ENCODE measurements around the gene MDM1.
A peak's percentile ranks its signal among the peaks of the same experiment; 100 is the strongest.

Gene MDM1

GRCh38 chr12:68331869-68332727 lies at the start of gene MDM1:
Gene MDM1, minus strand, starts transcription at chr12:68332362. Its CDS starts 117 bp downstream, at chr12:68332245.
- DNase-seq (ENCODE audit: low read depth in 2 of 2) = peak; percentile 93 to 95

GRCh38 chr12:68381476-68382219 lies 49.5 kb upstream of the MDM1 start:
- no peak for DNase-seq (ENCODE audit: low read depth in 2 of 2)

- DNase-seq (ENCODE audit: low read depth in 2 of 2) = no peak
Observed at GRCh38 chr12:68378872-68379606, 46.9 kb upstream of the MDM1 start.

- DNase-seq (ENCODE audit: low read depth in 2 of 2) = no peak
Observed at GRCh38 chr12:68377881-68378280, 45.7 kb upstream of the MDM1 start.

GRCh38 chr12:68376901-68377300 lies 44.7 kb upstream of the MDM1 start:
- no peak for DNase-seq (ENCODE audit: low read depth in 2 of 2)

- no peak for DNase-seq (ENCODE audit: low read depth in 2 of 2)
Observed at GRCh38 chr12:68375756-68376695, 43.9 kb upstream of the MDM1 start.

GRCh38 chr12:68374307-68374982 lies 42.3 kb upstream of the MDM1 start:
- DNase-seq (ENCODE audit: low read depth in 2 of 2) = peak; percentile 24 to 27

GRCh38 chr12:68370667-68371066 lies 38.5 kb upstream of the MDM1 start:
- no peak for DNase-seq (ENCODE audit: low read depth in 2 of 2)

- no peak for DNase-seq (ENCODE audit: low read depth in 2 of 2)
Observed at GRCh38 chr12:68370006-68370590, 37.9 kb upstream of the MDM1 start.

- no peak for DNase-seq (ENCODE audit: low read depth in 2 of 2)
Observed at GRCh38 chr12:68368327-68368726, 36.2 kb upstream of the MDM1 start.

- no peak for DNase-seq (ENCODE audit: low read depth in 2 of 2)
Observed at GRCh38 chr12:68367903-68368302, 35.7 kb upstream of the MDM1 start.

- no peak for DNase-seq (ENCODE audit: low read depth in 2 of 2)
Observed at GRCh38 chr12:68367116-68367515, 35.0 kb upstream of the MDM1 start.

GRCh38 chr12:68364893-68365725 lies 32.9 kb upstream of the MDM1 start:
- peak; percentile 70 to 81 for DNase-seq (ENCODE audit: low read depth in 2 of 2)

GRCh38 chr12:68364328-68364727 lies 32.2 kb upstream of the MDM1 start:
- DNase-seq (ENCODE audit: low read depth in 2 of 2) = no peak

GRCh38 chr12:68361953-68362352 lies 29.8 kb upstream of the MDM1 start:
- no peak for DNase-seq (ENCODE audit: low read depth in 2 of 2)

- DNase-seq (ENCODE audit: low read depth in 2 of 2) = no peak
Observed at GRCh38 chr12:68359674-68360073, 27.5 kb upstream of the MDM1 start.

GRCh38 chr12:68358532-68359485 lies 26.6 kb upstream of the MDM1 start:
- DNase-seq (ENCODE audit: low read depth in 2 of 2) = peak in 1 of 2 experiments; percentile 40

- DNase-seq (ENCODE audit: low read depth in 2 of 2) = no peak
Observed at GRCh38 chr12:68356986-68357385, 24.8 kb upstream of the MDM1 start.

Data from stimulated activated CD4-positive, alpha-beta T cell treated with anti-CD3 and anti-CD28 coated beads, Interleukin-12 subunit alpha, Interleukin-12 subunit beta, amount 100 ng/mL, for 24 hours (primary cell).